ENCODE measurements around the gene MC1R. TPM values are rescaled to one million over a fixed set of nuclear protein-coding genes. Genes with fewer than 3 reads are reported as not detected.
"Not testable (repeated sequence)": the region's sequence is repeated elsewhere in the genome, so short reads cannot be mapped to it uniquely, and the experiment has no call there.

Gene MC1R
- total RNA-seq, 3 donors from 2014 or later (not counting 1 experiment from before 2014, with no cell fraction given): 12.3 to 22.2 (median 13.7) TPM

DNA sequence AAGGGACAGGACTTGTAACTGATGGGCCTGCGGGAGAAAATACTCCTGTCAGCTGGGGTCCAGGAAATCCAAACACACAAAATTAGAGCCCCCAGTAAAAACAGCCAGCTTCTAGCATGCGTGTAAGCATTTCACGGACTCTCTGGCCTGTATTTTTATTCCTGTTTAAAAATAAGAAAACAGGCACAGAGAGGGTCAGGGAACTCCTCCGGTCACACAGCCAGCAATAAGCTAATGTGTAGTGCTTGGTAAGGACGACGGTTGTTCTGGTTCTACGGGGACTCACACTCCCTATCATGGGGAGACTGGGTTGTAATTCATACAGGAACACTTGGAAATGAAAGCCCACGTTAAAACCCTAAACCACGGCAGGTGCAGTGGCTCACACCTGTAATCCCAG, 46.8 kb upstream of the MC1R start:
- no peak overlapping the region for H3K27ac ChIP-seq (ENCODE audit: low read length)
- intact Hi-C loops (cut with micrococcal nuclease): no loop called here
- ATAC-seq (no peak), DNase-seq (no peak)
- Mint-ChIP-seq H3K4me3 (no peak overlapping the region), H3K27me3 (ENCODE audit: low read depth in 2 of 2) (no peaks in the 10 kb centered on the region), H3K4me1 (peaks cover 10 to 12% of the 10 kb centered on the region in 2 donors), H3K9me3 (no peaks in the 10 kb centered on the region), H3K27ac (peak overlapping the region in 1 of 2 donors; percentile 92), H3K36me3 (no peaks in the 10 kb centered on the region)
- no peaks in the 10 kb centered on the region for H3K27me3 ChIP-seq (ENCODE audit: control insufficient read depth, insufficient read depth, low read length)
- H3K9me3 ChIP-seq (ENCODE audit: control insufficient read depth, insufficient read depth, low read length): peaks cover 7% of the 10 kb centered on the region
- no peak overlapping the region for H3K4me3 ChIP-seq (ENCODE audit: low read length)
- H3K4me1 ChIP-seq (ENCODE audit: control insufficient read depth, insufficient read depth, low read length): peaks cover 23% of the 10 kb centered on the region
- WGBS (ENCODE audit: insufficient coverage): 88% methylated on average over 9 of the region's 9 CpGs
- TF ChIP-seq, protein P1, sequence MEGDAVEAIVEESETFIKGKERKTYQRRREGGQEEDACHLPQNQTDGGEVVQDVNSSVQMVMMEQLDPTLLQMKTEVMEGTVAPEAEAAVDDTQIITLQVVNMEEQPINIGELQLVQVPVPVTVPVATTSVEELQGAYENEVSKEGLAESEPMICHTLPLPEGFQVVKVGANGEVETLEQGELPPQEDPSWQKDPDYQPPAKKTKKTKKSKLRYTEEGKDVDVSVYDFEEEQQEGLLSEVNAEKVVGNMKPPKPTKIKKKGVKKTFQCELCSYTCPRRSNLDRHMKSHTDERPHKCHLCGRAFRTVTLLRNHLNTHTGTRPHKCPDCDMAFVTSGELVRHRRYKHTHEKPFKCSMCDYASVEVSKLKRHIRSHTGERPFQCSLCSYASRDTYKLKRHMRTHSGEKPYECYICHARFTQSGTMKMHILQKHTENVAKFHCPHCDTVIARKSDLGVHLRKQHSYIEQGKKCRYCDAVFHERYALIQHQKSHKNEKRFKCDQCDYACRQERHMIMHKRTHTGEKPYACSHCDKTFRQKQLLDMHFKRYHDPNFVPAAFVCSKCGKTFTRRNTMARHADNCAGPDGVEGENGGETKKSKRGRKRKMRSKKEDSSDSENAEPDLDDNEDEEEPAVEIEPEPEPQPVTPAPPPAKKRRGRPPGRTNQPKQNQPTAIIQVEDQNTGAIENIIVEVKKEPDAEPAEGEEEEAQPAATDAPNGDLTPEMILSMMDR (IDR thresholded peaks at IDR 0.05): no peak
- peaks cover 14% of the 10 kb centered on the region for H3K36me3 ChIP-seq (ENCODE audit: control insufficient read depth, insufficient read depth, low read length)

DNA sequence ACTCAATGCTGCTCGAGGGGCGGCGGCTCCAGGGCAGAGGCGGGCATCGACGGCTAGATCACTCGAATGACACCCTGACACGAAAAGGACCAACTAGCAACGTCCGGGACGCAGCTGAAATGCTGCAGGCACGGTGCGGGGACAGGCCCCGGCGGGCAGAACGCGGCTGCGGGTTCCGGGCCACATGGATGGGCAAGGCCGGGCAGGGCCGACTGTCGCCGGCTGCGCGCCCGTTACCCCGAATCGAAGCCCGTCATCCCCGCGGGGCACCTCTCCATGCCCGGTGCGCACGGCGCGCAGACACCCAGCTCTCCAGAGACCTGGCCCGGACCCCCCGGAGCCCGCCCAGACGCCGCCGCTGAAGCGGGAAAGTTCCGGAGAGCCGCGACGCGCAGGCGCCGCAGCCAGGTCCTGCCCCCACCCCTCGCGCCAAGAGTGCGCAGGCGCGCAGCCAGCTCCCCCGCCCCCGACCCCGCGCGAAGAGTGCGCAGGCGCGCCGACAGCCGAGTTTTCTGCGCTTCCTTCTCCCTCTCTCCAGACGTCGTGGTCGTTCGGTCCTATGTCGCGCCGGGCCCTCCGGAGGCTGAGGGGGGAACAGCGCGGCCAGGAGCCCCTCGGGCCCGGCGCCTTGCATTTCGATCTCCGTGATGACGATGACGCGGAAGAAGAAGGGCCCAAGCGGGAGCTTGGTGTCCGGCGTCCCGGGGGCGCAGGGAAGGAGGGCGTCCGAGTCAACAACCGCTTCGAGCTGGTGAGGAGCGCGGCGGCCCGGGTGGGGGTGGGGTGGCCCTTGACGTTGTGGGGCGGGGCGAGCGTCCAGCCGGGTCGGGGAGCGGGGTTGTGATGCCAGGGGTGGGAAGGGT, 45.3 kb upstream of the MC1R start, which contains the start of gene TCF25:
TSS of gene TCF25 (plus strand) at position 484 of the 863 bp plus-strand sequence. CDS start at position 560, 76 bp downstream.
- WGBS (ENCODE audit: insufficient coverage): under 1% methylated on average over 104 of the region's 104 CpGs
- Histone ChIP-seq H3K4me3 (ENCODE audit: low read length) (peak within 1 kb of the TSS; percentile 100), H3K27me3 (ENCODE audit: control insufficient read depth, insufficient read depth, low read length) (no peaks in the 10 kb centered on the region), H3K9me3 (ENCODE audit: control insufficient read depth, insufficient read depth, low read length) (no peaks in the 10 kb centered on the region), H3K4me1 (ENCODE audit: control insufficient read depth, insufficient read depth, low read length) (peaks cover 23% of the 10 kb centered on the region), H3K27ac (ENCODE audit: low read length) (peak within 1 kb of the TSS; percentile 100), H3K36me3 (ENCODE audit: control insufficient read depth, insufficient read depth, low read length) (peaks cover 14% of the 10 kb centered on the region)
- DNase-seq: peak; percentile 79 to 97
- Mint-ChIP-seq H3K27ac (peak within 1 kb of the TSS; percentile 92 to 99), H3K27me3 (ENCODE audit: low read depth in 2 of 2) (no peaks in the 10 kb centered on the region), H3K4me1 (peaks cover 16 to 18% of the 10 kb centered on the region in 2 donors), H3K36me3 (no peaks in the 10 kb centered on the region), H3K4me3 (peak within 1 kb of the TSS; percentile 90), H3K9me3 (no peaks in the 10 kb centered on the region)
- peak; percentile 19 to 43 (median 41) for ATAC-seq
- intact Hi-C loops (cut with micrococcal nuclease): no loop called here
- TF ChIP-seq, protein P1 (IDR thresholded peaks at IDR 0.05): no peak

GRCh38 chr16:89873972-89874689, 44.5 kb upstream of the MC1R start:
- peak overlapping the region; percentile 90 for H3K4me3 Mint-ChIP-seq
- ATAC-seq (peak; percentile 79 to 93 (median 79)), DNase-seq (peak; percentile 96 to 97)
- no peaks in the 10 kb centered on the region for H3K9me3 Mint-ChIP-seq
- Histone ChIP-seq H3K36me3 (ENCODE audit: control insufficient read depth, insufficient read depth, low read length) (peaks cover 20% of the 10 kb centered on the region), H3K27me3 (ENCODE audit: control insufficient read depth, insufficient read depth, low read length) (no peaks in the 10 kb centered on the region), H3K4me1 (ENCODE audit: control insufficient read depth, insufficient read depth, low read length) (peaks cover 23% of the 10 kb centered on the region), H3K9me3 (ENCODE audit: control insufficient read depth, insufficient read depth, low read length) (no peaks in the 10 kb centered on the region), H3K4me3 (ENCODE audit: low read length) (peak overlapping the region; percentile 100), H3K27ac (ENCODE audit: low read length) (peak overlapping the region; percentile 100)
- no peaks in the 10 kb centered on the region for H3K27me3 Mint-ChIP-seq (ENCODE audit: low read depth in 2 of 2)
- peak overlapping the region; percentile 92 to 99 for H3K27ac Mint-ChIP-seq
- H3K4me1 Mint-ChIP-seq: peaks cover 16 to 18% of the 10 kb centered on the region in 2 donors
- H3K36me3 Mint-ChIP-seq: no peaks in the 10 kb centered on the region
- TF ChIP-seq, protein P1 (IDR thresholded peaks at IDR 0.05): no peak
- WGBS (ENCODE audit: insufficient coverage): 1% methylated on average over 61 of the region's 61 CpGs
- intact Hi-C loops (cut with micrococcal nuclease): no loop called here

- intact Hi-C loops (cut with micrococcal nuclease); H3K27me3 Mint-ChIP-seq (ENCODE audit: low read depth in 2 of 2); H3K9me3 ChIP-seq (ENCODE audit: control insufficient read depth, insufficient read depth, low read length); H3K27ac ChIP-seq (ENCODE audit: low read length); H3K27ac Mint-ChIP-seq; DNase-seq; H3K4me3 ChIP-seq (ENCODE audit: low read length); H3K27me3 ChIP-seq (ENCODE audit: control insufficient read depth, insufficient read depth, low read length); ATAC-seq; H3K9me3 Mint-ChIP-seq; H3K4me3 Mint-ChIP-seq; H3K4me1 ChIP-seq (ENCODE audit: control insufficient read depth, insufficient read depth, low read length); H3K36me3 Mint-ChIP-seq: not testable (repeated sequence)
- peaks cover 30 to 33% of the 10 kb centered on the region in 2 donors for H3K4me1 Mint-ChIP-seq
- peaks cover 51% of the 10 kb centered on the region for H3K36me3 ChIP-seq (ENCODE audit: control insufficient read depth, insufficient read depth, low read length)
- 98% methylated on average over 24 of the region's 28 CpGs for WGBS (ENCODE audit: insufficient coverage)
These were observed 39.5 kb upstream of the MC1R start for GRCh38 chr16:89879123-89879522.

All from natural killer cell (primary cell).